Measurements from ENCODE around the gene SLC35B4. TPM values are rescaled to one million over a fixed set of nuclear protein-coding genes. Genes with fewer than 3 reads are reported as not detected.

SLC35B4 gene
- total and polyA plus RNA-seq, 8 donors = 14.3 to 33.1 (median 20.9) TPM

DNA sequence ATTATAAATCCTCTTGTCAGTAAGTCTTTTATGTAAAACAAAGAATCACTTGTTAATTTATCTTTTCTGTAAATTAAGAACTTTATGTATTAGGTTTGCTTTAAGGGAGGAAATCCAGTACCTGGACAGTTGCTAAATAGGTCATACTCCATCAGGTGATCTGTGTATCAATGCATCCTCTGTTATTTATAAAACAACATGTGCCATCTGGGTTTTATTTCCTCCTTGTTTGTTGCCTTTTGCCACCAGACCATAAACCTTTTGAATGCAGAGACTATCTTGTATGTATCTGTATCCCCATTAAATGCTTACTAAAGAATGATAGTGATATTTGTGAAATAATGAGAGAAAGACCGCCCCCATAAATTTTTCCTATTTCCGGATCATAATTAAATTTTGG lies 70.0 kb downstream of the SLC35B4 start:
- Histone ChIP-seq H3K36me3 (no peaks in the 10 kb centered on the region), H3K27ac (no peak overlapping the region), H3K27me3 (no peaks in the 10 kb centered on the region), H3K9me3 (no peaks in the 10 kb centered on the region), H3K4me1 (no peaks in the 10 kb centered on the region), H3K4me3 (no peak overlapping the region)
- ATAC-seq (no peak), DNase-seq (no peak)
- TF ChIP-seq, protein P1, sequence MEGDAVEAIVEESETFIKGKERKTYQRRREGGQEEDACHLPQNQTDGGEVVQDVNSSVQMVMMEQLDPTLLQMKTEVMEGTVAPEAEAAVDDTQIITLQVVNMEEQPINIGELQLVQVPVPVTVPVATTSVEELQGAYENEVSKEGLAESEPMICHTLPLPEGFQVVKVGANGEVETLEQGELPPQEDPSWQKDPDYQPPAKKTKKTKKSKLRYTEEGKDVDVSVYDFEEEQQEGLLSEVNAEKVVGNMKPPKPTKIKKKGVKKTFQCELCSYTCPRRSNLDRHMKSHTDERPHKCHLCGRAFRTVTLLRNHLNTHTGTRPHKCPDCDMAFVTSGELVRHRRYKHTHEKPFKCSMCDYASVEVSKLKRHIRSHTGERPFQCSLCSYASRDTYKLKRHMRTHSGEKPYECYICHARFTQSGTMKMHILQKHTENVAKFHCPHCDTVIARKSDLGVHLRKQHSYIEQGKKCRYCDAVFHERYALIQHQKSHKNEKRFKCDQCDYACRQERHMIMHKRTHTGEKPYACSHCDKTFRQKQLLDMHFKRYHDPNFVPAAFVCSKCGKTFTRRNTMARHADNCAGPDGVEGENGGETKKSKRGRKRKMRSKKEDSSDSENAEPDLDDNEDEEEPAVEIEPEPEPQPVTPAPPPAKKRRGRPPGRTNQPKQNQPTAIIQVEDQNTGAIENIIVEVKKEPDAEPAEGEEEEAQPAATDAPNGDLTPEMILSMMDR (IDR thresholded peaks at IDR 0.05) = no peak
- intact Hi-C loops (cut with DNase I) = no loop called here

- Histone ChIP-seq H3K4me3 (no peak overlapping the region), H3K4me1 (no peaks in the 10 kb centered on the region), H3K27ac (no peak overlapping the region), H3K9me3 (no peaks in the 10 kb centered on the region), H3K27me3 (no peaks in the 10 kb centered on the region), H3K36me3 (no peaks in the 10 kb centered on the region)
- TF ChIP-seq, protein P1 (IDR thresholded peaks at IDR 0.05) = no peak
- no peak for DNase-seq
- intact Hi-C loops (cut with DNase I) = no loop called here
- ATAC-seq = no peak
Observed at GRCh38 chr7:134246347-134246746, 70.4 kb downstream of the SLC35B4 start.

DNA sequence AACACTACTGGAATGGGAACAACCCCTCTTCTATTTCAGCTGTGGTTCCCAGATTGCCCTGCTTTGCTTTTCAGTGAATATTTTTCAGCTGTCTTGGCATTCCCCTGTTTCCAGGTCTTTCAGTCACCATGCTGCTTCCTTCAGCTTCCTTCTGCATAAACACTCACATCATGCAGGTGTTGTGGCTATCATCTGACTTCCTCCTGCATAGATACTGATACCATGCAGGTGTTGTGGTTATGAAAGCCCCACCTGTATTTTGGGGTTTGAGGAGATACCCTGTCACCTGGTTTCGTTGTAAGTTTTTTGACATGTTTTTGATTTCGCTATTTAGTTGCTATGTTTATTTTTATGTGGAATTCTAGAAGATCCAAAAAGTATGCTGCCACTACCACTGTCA lies 71.5 kb downstream of the SLC35B4 start:
- intact Hi-C loops (cut with DNase I) = no loop called here
- H3K27me3 ChIP-seq = no peaks in the 10 kb centered on the region

More for the DNA sequence above, 71.5 kb downstream of the SLC35B4 start:
- H3K4me1 ChIP-seq = no peaks in the 10 kb centered on the region
- DNase-seq (no peak), ATAC-seq (no peak)
- no peak overlapping the region for H3K4me3 ChIP-seq
- TF ChIP-seq, protein P1 (IDR thresholded peaks at IDR 0.05) = no peak
- H3K9me3 ChIP-seq = peaks cover 0 to 2% of the 10 kb centered on the region in 2 donors
- no peak overlapping the region for H3K27ac ChIP-seq
- H3K36me3 ChIP-seq = no peaks in the 10 kb centered on the region

Other genes starting within 250 kb of the SLC35B4 start
- gene LRGUK, start 189.6 kb downstream of the SLC35B4 start, total RNA-seq = 1 to 10 TPM in 1 of 2 donors, under 1 TPM in 1; 0.94 to 1.0 TPM
- 1 to 10 TPM; 1.5 to 2.7 (median 2.0) TPM for gene LRGUK, start 189.6 kb downstream of the SLC35B4 start, polyA plus RNA-seq (ENCODE audit: insufficient read length in 6 of 6)
- gene AKR1B1, start 142.2 kb upstream of the SLC35B4 start, total RNA-seq = 10 to 100 TPM; 79.1 to 85.0 TPM
- gene AKR1B1, start 142.2 kb upstream of the SLC35B4 start, polyA plus RNA-seq (ENCODE audit: insufficient read length in 6 of 6) = 10 to 100 TPM; 63.8 to 71.5 (median 67.5) TPM
- not detected for gene AKR1B10, start 210.6 kb upstream of the SLC35B4 start, total RNA-seq
- under 1 TPM in 3 of 6 donors, not detected in 3; 0.13 to 0.32 (median 0.22) TPM for gene AKR1B10, start 210.6 kb upstream of the SLC35B4 start, polyA plus RNA-seq (ENCODE audit: insufficient read length in 6 of 6)
- gene AKR1B15, start 232.2 kb upstream of the SLC35B4 start, total RNA-seq = not detected
- under 1 TPM in 5 of 6 donors, not detected in 1; 0.09 to 0.19 (median 0.14) TPM for gene AKR1B15, start 232.2 kb upstream of the SLC35B4 start, polyA plus RNA-seq (ENCODE audit: insufficient read length in 6 of 6)